GM12878 (cell line): ENCODE data around the gene GATA3. TPM values are rescaled to one million over a fixed set of nuclear protein-coding genes. Genes with fewer than 3 reads are reported as not detected.

ENCODE experiments used
- ELK1 ChIP-seq: IDR thresholded peaks from 2 replicates; pipeline ENCODE4 v1.6.1; 2012; ENCODE audit warnings: low read depth, low read length, improper control_type of control experiment
- EZH2 ChIP-seq: IDR thresholded peaks from 2 replicates; pipeline ENCODE4 v1.6.1; 2012; ENCODE audit warnings: low read depth, mild to moderate bottlenecking, control low read depth, inconsistent platforms, low read length, borderline replicate concordance; ENCODE audit not compliant: control insufficient read depth
- GATAD2B ChIP-seq: fragments of 450-650 bp; conservative IDR thresholded peaks from 2 replicates; pipeline ENCODE4 v1.6.1; 2017; ENCODE audit warnings: low read depth, mild to moderate bottlenecking, moderate library complexity
- KAT2A ChIP-seq: conservative IDR thresholded peaks from 2 replicates; pipeline ENCODE4 v1.6.1; 2011; ENCODE audit warnings: low read depth, low read length; ENCODE audit not compliant: control insufficient read depth
- MYB ChIP-seq: fragments of 150-350 bp; IDR thresholded peaks from 2 replicates; pipeline ENCODE4 v1.6.1; 2014; ENCODE audit warnings: mild to moderate bottlenecking, low read depth, low read length, borderline replicate concordance
- MYC ChIP-seq: IDR thresholded peaks from 2 replicates; pipeline ENCODE4 v1.6.1; 2011; ENCODE audit warnings: mild to moderate bottlenecking, low read length, moderate library complexity, inconsistent platforms; ENCODE audit not compliant: insufficient read depth, insufficient replicate concordance, insufficient read length, severe bottlenecking
- NRF1 ChIP-seq: conservative IDR thresholded peaks from 2 replicates; pipeline ENCODE4 v1.6.1; 2011; ENCODE audit warnings: mild to moderate bottlenecking, low read depth, low read length, improper control_type of control experiment
- PML ChIP-seq: IDR thresholded peaks from 2 replicates; pipeline ENCODE4 v1.6.1; 2012; ENCODE audit warnings: low read length, inconsistent platforms
- RBBP5 ChIP-seq: fragments of 200-600 bp; sonication (generic); conservative IDR thresholded peaks from 2 replicates; pipeline ENCODE4 v1.6.1; 2016
- RUNX3 ChIP-seq: IDR thresholded peaks from 2 replicates; pipeline ENCODE4 v1.6.1; 2012; ENCODE audit warnings: low read length, inconsistent platforms
- polyA plus RNA-seq, 11 experiments: library from polyadenylated mRNA; depleted of rRNA in 4 of 11; unstranded in 6 of 11; stranded (reverse) in 5 of 11; fragments of >200 nt; fragmentation: Nextera tagmentation in 4 of 11; fragmentation: Illumina TruSeq in 1 of 11; extraction: Ambion mirVana in 4 of 11; extraction: Trizol in 1 of 11; gene quantifications; 1 replicate in 1 of 11; 2 replicates in 10 of 11; pipeline versions ENCODE4 v1.2.1 to v1.2.3, GENCODE V29; 2011 to 2016; ENCODE audit warnings: inconsistent platforms in 2 of 11, missing spikeins in 2 of 11, low read depth in 1 of 11
- total RNA-seq, 4 experiments: library from RNA; depleted of rRNA in 3 of 4; stranded (reverse); fragments of >200 nt in 3 of 4; fragmentation: Illumina TruSeq in 1 of 4; extraction: Trizol in 1 of 4; gene quantifications; 2 replicates each; pipeline versions ENCODE4 v1.2.1 to v1.2.3, GENCODE V29; 2013 to 2021
- TF ChIP-seq, protein P1 (sequence below): fragments of 450-650 bp; IDR thresholded peaks from 2 replicates; pipeline ENCODE4 v1.6.1; 2017; ENCODE audit warnings: antibody characterized with exemption, mild to moderate bottlenecking, moderate library complexity
- TF ChIP-seq, protein P2 (sequence below): fragments of 150-350 bp; IDR thresholded peaks from 2 replicates; pipeline ENCODE4 v1.6.1; 2014; ENCODE audit warnings: mild to moderate bottlenecking, low read depth, low read length
- TF ChIP-seq, protein P3 (sequence below): fragments of 450-650 bp; IDR thresholded peaks from 2 replicates; pipeline ENCODE4 v1.6.1; 2017; ENCODE audit warnings: mild to moderate bottlenecking, moderate library complexity
- TF ChIP-seq, protein P4 (sequence below): IDR thresholded peaks from 2 replicates; pipeline ENCODE4 v1.6.1; 2011; ENCODE audit warnings: low read depth, low read length, improper control_type of control experiment, borderline replicate concordance

Gene GATA3
- total and polyA plus RNA-seq, 10 of the 15 experiments (the other 5 are each of a cell fraction or from before 2014, with no cell fraction given), result 0.08 to 0.80 (median 0.29) TPM

DNA sequence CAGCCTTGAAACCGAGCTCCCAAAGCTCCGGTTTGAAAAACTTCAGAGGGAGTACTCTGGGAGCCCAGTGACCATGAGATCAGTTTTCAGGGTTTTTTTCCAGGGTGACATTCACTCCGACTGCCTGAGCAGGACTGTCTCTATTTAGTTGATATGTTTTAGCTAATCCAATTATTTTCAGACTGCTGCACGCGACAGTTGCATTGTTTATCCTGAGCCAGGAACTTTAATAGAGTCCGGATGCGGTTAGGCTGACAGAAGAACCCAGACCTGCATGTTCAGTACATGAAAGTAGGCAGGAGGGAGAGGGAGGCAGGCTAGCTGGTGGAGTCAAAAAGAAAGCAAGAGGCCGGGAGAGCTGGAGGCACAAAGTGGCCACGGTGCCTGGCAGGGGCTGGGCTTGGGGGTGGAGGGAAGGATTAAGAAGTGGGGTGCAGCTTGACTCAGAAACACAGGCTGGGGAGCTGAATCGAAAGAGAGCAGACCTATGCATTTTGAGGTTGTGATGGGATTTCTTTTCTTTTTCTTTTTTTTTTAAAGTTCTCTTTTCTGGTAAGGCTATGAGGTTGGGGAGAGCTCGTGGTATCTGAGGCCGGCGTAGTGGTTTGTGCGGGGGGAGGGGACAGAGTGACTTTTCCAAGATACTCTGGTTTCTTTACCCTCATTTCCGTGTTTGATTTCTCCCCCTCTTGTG lies 5.7 kb downstream of the GATA3 start (continued):
- TF ChIP-seq, protein P1, sequence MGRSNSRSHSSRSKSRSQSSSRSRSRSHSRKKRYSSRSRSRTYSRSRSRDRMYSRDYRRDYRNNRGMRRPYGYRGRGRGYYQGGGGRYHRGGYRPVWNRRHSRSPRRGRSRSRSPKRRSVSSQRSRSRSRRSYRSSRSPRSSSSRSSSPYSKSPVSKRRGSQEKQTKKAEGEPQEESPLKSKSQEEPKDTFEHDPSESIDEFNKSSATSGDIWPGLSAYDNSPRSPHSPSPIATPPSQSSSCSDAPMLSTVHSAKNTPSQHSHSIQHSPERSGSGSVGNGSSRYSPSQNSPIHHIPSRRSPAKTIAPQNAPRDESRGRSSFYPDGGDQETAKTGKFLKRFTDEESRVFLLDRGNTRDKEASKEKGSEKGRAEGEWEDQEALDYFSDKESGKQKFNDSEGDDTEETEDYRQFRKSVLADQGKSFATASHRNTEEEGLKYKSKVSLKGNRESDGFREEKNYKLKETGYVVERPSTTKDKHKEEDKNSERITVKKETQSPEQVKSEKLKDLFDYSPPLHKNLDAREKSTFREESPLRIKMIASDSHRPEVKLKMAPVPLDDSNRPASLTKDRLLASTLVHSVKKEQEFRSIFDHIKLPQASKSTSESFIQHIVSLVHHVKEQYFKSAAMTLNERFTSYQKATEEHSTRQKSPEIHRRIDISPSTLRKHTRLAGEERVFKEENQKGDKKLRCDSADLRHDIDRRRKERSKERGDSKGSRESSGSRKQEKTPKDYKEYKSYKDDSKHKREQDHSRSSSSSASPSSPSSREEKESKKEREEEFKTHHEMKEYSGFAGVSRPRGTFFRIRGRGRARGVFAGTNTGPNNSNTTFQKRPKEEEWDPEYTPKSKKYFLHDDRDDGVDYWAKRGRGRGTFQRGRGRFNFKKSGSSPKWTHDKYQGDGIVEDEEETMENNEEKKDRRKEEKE, result no peak
- TF ChIP-seq KAT2A (no peak), MYB (no peak), PML (no peak), RUNX3 (peak; percentile 70), NRF1 (no peak), ELK1 (no peak), EZH2 (no peak), RBBP5 (no peak), MYC (no peak), GATAD2B (no peak)
- TF ChIP-seq, protein P2, sequence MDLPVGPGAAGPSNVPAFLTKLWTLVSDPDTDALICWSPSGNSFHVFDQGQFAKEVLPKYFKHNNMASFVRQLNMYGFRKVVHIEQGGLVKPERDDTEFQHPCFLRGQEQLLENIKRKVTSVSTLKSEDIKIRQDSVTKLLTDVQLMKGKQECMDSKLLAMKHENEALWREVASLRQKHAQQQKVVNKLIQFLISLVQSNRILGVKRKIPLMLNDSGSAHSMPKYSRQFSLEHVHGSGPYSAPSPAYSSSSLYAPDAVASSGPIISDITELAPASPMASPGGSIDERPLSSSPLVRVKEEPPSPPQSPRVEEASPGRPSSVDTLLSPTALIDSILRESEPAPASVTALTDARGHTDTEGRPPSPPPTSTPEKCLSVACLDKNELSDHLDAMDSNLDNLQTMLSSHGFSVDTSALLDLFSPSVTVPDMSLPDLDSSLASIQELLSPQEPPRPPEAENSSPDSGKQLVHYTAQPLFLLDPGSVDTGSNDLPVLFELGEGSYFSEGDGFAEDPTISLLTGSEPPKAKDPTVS, result no peak
- TF ChIP-seq, protein P3, sequence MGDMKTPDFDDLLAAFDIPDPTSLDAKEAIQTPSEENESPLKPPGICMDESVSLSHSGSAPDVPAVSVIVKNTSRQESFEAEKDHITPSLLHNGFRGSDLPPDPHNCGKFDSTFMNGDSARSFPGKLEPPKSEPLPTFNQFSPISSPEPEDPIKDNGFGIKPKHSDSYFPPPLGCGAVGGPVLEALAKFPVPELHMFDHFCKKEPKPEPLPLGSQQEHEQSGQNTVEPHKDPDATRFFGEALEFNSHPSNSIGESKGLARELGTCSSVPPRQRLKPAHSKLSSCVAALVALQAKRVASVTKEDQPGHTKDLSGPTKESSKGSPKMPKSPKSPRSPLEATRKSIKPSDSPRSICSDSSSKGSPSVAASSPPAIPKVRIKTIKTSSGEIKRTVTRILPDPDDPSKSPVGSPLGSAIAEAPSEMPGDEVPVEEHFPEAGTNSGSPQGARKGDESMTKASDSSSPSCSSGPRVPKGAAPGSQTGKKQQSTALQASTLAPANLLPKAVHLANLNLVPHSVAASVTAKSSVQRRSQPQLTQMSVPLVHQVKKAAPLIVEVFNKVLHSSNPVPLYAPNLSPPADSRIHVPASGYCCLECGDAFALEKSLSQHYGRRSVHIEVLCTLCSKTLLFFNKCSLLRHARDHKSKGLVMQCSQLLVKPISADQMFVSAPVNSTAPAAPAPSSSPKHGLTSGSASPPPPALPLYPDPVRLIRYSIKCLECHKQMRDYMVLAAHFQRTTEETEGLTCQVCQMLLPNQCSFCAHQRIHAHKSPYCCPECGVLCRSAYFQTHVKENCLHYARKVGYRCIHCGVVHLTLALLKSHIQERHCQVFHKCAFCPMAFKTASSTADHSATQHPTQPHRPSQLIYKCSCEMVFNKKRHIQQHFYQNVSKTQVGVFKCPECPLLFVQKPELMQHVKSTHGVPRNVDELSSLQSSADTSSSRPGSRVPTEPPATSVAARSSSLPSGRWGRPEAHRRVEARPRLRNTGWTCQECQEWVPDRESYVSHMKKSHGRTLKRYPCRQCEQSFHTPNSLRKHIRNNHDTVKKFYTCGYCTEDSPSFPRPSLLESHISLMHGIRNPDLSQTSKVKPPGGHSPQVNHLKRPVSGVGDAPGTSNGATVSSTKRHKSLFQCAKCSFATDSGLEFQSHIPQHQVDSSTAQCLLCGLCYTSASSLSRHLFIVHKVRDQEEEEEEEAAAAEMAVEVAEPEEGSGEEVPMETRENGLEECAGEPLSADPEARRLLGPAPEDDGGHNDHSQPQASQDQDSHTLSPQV, result no peak
- TF ChIP-seq, protein P4, sequence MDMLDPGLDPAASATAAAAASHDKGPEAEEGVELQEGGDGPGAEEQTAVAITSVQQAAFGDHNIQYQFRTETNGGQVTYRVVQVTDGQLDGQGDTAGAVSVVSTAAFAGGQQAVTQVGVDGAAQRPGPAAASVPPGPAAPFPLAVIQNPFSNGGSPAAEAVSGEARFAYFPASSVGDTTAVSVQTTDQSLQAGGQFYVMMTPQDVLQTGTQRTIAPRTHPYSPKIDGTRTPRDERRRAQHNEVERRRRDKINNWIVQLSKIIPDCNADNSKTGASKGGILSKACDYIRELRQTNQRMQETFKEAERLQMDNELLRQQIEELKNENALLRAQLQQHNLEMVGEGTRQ, result no peak
